ENCODE results near the gene NPSR1.

DNA sequence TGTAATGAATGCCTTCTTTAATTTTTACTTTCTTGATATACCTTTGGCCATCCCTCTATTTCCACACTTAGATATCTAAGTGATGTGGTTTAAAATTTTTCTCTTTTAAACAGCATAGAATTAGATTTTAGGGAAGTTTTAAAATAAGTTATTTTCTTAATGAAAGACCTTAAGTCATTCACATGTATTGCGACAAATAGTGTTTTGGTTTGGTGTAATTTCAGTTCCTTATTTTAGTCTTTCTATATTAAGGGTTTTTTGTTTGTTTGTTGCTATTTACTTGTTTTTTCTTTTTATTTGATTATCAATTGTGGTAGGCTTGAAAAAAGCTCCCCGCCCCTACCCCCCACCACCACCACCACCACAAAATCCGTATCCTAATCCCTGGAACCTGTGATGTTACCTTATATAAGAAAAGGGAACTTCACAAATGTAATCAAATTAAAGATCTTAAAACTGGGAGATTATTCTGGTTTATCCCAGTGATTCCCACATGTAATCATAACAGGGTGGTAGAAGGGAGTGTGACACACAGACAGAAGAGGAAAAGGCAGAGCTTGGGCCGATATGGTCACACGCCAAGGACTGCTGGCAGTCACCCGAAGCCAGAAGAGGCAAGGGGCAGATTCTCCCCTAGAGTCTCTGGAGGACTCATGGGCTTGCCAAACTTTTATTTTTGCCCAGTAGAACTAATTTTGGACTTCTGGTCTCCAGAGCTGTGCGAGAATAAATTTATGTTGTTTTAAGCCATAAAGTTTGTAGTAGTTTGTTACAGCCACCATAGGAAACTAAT, 149.7 kb downstream of the NPSR1 start:
- TF ChIP-seq CTCF (IDR thresholded peaks at IDR 0.05) = no peak
- TF ChIP-seq POLR2A (IDR thresholded peaks at IDR 0.05) = no peak

All from sigmoid colon (tissue), 3 donors.